Stimulated activated CD4-positive, alpha-beta T cell treated with anti-CD3 and anti-CD28 coated beads, TNF-alpha, amount 100 ng/mL, for 24 hours (primary cell): Measurements from ENCODE around the gene SDHAF4.
"Not testable (repeated sequence)": the region's sequence is repeated elsewhere in the genome, so short reads cannot be mapped to it uniquely, and the experiment has no call there.

Source experiments
- DNase-seq, 3 experiments: peaks; one replicate each; pipeline ENCODE4 v3.0.0-alpha.2; 2020; ENCODE audit warnings: low read depth in 3 of 3

Gene SDHAF4

GRCh38 chr6:70566751-70567382, at the start of gene SDHAF4:
SDHAF4 (plus strand) TSS chr6:70566930; CDS start chr6:70566941, 11 bp downstream.
- DNase-seq = peak; percentile 88 to 92 (median 92)

GRCh38 chr6:70518723-70519122, 48.0 kb upstream of the SDHAF4 start:
- DNase-seq = no peak

DNA sequence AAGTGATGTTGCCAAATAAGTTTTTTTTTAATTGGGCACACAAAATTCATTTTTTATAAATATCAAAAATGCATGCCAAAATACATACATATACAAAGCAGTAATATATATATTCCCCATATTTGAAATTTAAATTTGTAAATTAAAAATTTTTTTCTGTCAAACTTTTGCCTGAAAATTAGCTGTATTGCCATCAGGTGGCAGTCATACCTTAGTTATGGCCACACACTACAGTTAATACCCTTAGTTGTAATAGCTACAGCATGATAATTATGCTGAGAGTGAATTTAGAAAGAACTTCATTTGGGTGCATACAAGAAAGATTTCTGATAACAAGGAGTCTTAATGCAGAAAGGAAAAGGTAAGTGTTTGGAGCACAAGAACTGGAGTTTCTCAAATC, 46.2 kb upstream of the SDHAF4 start:
- peak in 1 of 3 experiments; percentile 1 for DNase-seq

GRCh38 chr6:70524721-70525286, 41.9 kb upstream of the SDHAF4 start:
- no peak for DNase-seq

DNA sequence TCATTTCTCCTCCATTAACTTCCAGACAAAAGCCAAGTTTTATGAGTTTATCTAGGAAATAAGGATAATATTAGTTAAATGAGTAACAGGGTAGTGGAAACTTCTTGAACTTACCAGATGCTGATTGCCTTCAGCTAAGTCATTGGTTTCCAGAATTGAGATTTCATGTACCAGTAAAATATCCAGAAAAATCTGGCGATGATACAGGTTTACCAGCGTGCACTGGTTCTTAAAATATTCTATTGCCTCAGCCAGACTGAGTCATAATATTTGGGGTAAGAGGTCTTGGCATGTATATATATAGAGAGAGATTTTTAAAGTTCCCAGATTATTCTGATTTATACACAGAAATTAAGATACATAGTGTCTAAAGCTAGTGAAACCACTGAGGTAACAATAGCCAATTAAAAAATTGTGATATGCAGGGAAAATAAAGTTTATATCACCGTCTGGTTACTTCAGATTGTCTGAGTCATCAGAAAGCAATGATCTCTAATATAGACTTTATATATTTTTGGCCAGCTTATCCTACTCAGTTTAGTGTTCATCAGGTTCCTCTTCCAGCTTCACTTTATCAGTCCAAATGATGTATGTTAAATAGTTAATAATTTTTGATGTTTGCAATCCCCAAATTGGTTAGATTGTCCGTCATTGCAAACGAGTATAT, 39.5 kb upstream of the SDHAF4 start:
- no peak for DNase-seq

DNA sequence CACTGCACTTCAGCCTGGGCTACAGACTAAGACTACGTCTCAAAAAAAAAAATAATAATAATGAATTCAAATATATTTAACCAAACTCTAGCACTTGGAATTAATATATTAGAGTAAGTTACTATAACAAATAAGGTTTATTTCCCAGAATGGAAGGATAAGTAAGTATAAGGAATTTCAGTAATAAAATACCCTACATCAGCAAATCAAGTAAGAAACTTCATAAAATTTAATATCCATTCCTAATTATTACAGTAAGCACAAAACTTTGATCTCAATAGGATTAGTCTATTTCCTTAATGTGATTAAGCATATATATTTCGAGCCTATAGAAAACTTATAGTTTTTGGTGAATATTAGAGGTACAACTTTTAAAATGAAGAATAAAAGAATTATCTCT, 36.7 kb upstream of the SDHAF4 start:
- DNase-seq = no peak

- no peak for DNase-seq
Measured at GRCh38 chr6:70531133-70531532, 35.6 kb upstream of the SDHAF4 start.

GRCh38 chr6:70537266-70537665, 29.5 kb upstream of the SDHAF4 start:
- DNase-seq = no peak

- no peak for DNase-seq
Measured at GRCh38 chr6:70538376-70538775, 28.4 kb upstream of the SDHAF4 start.

DNA sequence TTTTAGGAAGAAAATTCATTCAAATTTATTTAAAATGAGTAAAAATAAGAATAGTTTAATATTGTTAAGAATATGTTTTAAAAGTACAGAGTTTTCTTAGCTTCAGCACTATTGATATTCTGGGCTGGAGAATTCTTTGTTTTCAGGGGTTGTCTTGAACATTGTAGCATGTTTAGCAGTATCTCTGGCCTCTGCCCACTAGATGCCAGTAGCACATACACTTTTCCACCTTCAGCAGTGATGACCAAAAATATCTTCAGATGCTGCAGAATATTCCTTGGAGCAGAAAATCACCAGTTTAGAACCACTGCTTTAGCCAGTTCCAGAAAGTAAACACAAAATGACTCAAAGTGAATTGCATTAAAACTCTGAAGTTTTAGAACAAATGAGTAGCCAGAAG, 19.4 kb upstream of the SDHAF4 start:
- no peak for DNase-seq

- no peak for DNase-seq
Measured at GRCh38 chr6:70547905-70548304, 18.8 kb upstream of the SDHAF4 start.

DNA sequence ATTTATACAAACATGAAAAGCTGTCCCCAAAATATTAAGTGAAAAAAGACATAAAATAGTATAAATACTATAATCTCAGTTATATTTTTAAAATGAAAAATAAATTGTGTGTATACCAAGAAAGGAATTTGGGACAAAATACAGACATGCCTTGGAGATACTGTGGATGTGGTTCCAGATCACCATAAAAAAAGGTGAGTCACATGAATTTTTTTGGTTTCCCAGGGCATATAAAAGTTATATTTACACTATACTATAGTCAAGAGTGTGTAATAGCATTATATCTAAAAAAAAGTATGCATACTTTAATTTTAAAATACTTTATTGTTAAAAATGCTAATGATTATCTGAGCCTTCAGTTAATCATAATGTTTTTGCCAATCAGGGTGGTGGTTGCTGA, 17.4 kb upstream of the SDHAF4 start:
- DNase-seq = no peak

GRCh38 chr6:70551566-70551965, 15.2 kb upstream of the SDHAF4 start:
- no peak for DNase-seq

DNA sequence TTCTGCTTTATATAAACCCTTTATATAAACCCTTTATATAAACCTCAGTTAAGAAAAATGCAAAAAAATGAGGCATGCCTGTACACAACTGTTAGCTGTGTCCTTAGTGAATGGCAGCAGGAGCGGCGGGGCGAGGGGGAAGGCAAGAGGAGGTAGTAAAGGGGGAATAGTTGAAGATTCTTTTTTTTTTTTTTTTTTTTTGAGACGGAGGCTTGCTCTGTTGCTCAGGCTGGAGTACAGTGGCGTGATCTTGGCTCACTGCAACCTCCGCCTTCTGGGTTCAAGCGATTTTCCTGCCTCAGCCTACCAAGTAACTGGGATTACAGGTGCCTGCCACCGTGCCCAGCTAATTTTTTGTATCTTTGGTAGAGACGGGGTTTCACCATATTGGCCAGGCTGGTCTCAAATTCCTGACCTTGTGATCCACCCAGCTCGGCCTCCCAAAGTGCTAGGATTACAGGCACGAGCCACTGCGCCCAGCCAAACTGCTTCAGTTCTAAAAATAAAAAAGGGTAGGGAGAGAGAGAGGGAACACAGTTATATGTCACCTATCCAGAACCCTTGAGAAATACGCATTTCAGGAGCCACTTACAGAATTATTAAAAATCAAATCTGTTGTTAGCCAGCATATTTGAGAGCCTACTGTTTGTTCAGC, 14.3 kb upstream of the SDHAF4 start:
- DNase-seq = not testable (repeated sequence)

GRCh38 chr6:70552974-70553373, 13.8 kb upstream of the SDHAF4 start:
- no peak for DNase-seq

- DNase-seq = no peak
Measured at GRCh38 chr6:70557998-70558397, 8.7 kb upstream of the SDHAF4 start.

DNA sequence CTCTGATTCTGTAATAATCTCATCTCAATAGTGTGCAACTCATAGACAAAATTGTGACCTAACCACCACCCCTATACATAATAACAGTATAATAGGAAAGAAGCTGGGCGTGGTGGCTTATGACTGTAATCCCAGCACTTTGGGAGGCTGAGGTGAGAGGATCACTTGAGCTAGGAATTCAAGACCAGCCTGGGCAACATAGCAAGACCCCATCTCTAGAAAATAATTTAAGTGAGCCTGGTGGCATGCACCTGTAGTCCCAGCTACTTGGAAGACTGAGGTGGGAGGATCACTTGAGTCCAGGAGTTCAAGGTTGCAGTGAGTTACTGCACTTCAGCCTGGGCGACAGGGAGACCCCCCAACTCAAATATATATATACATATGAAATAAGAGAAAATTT, 4.3 kb upstream of the SDHAF4 start:
- not testable (repeated sequence) for DNase-seq

GRCh38 chr6:70563530-70563929, 3.2 kb upstream of the SDHAF4 start:
- no peak for DNase-seq

DNA sequence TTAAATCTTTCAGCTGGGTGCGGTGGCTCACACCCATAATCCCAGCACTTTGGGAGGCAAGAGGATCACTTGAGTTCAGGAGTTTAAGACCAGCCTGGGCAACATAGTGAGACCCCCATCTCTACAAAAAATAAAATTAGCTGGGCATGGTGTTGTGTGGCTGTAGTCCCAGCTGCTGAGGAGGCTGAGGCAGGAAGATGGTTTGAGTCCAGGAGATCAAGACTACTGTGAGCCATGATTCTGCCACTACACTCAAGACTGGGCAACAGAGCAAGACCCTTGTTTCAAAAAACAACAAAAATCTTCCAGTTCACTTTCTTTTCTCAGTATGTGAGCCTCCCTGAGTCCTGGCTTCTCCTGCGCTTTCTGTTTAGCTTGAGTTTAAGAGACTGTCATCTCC, 7.9 kb downstream of the SDHAF4 start:
- no peak for DNase-seq

GRCh38 chr6:70575899-70576495, 9.3 kb downstream of the SDHAF4 start:
- DNase-seq = no peak

- no peak for DNase-seq
Measured at GRCh38 chr6:70586114-70586513, 19.4 kb downstream of the SDHAF4 start.

DNA sequence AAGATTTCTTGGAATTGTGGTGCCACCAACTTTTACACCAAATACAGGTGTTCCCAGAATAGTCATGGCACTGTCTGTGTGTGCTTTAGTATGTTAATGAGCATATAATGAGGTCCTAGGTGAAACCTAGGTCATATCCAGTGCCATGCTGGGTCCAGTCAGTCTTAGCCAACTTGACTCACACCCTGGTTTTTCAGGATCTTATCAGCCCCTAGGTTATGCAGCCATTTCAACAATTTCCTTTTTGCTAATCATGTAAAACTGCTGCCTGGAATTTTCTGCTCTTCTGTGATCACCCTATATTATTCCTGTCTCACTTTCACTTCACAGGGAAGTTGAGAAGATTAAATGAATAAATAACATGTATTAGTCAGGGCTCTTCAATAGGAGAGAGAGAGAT, 23.7 kb downstream of the SDHAF4 start:
- no peak for DNase-seq
